ENCODE measurements around the gene SKI.

The SKI gene

DNA sequence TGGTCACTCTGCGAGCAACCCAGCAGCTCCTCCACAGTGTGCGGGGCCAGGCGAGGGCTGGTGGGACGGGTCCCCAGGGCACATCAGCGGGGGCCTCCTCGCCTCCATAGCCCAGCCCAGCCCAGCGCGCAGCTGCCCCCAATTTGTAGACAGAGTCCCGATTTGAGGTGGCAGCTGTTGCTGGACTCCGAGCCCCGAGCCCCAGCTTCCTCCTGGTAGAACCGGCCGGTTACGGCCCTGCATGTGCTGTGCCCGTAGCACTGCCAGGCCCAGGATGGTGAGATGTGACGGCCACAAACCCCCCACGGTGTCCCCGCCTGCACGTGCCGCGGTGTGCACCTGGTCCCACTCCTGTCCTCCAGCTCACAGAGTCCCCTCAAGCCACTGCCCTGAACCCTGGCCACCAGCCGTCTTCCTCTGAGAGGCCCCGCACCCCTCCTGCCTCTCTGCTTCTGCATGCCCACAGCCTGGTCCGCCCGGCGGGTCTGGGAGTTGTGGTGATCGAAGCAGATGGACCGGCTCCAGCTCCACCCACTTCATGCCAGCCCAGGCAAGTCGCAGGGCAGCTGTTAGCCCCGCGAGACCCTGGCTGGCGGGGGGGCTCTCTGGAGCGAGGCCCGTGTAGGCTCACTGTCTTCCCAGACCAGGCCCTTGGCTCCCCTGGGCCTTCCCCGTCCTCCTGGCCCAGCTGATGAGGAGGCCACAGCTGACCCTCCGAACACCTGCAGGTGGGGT is 107.8 kb downstream of the SKI start:
- no peak overlapping the region for H3K4me3 ChIP-seq (ENCODE audit: low read length)
- TF ChIP-seq, protein P1, sequence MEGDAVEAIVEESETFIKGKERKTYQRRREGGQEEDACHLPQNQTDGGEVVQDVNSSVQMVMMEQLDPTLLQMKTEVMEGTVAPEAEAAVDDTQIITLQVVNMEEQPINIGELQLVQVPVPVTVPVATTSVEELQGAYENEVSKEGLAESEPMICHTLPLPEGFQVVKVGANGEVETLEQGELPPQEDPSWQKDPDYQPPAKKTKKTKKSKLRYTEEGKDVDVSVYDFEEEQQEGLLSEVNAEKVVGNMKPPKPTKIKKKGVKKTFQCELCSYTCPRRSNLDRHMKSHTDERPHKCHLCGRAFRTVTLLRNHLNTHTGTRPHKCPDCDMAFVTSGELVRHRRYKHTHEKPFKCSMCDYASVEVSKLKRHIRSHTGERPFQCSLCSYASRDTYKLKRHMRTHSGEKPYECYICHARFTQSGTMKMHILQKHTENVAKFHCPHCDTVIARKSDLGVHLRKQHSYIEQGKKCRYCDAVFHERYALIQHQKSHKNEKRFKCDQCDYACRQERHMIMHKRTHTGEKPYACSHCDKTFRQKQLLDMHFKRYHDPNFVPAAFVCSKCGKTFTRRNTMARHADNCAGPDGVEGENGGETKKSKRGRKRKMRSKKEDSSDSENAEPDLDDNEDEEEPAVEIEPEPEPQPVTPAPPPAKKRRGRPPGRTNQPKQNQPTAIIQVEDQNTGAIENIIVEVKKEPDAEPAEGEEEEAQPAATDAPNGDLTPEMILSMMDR (conservative IDR thresholded peaks at IDR 0.05; ENCODE audit: low read length): no peak
- no peak for DNase-seq (ENCODE audit: low read depth)

DNA sequence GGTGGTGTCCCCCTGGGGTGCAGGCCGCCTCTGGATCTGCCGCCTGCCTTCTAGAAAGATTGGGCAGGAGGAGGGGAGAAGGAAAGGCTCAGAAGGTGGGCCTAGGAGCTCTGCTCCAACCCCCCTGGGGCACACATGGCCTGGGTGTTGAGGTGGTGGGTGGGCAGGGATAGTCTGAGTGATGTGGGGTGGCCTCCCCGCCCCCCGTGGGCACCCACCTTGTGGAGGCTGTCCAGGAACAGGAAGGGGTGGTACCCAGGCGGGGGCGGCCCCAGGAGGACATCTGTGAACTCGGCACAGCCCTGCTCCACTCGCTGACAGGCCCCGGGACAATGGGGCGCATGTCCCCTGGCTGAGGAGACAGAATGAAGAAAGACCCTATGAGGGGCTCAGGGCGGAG is 108.4 kb downstream of the SKI start:
- no peak for DNase-seq (ENCODE audit: low read depth)
- no peak overlapping the region for H3K4me3 ChIP-seq (ENCODE audit: low read length)
- TF ChIP-seq, protein P1 (conservative IDR thresholded peaks at IDR 0.05; ENCODE audit: low read length): no peak

DNA sequence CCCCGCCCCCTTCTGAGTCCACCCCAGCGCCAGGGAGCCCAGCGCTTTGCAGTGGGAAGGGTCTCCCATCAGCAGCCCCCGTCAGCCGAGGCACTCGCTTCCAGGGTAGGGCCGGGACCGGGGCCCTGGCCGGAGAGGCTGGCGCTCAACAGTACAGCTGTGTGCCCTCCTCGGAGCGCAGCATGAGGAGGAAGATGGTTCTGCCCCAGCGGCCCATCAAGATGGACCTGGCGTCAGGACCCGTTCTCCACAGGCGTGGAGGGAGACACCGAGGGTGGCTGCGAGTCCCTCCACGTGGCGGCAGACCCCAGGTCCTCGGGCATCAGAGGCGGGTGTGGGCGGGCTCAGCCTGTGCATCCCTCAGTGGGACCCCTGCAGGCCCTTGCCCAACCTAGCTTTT is 109.0 kb downstream of the SKI start:
- TF ChIP-seq, protein P1 (conservative IDR thresholded peaks at IDR 0.05; ENCODE audit: low read length): no peak
- no peak overlapping the region for H3K4me3 ChIP-seq (ENCODE audit: low read length)
- no peak for DNase-seq (ENCODE audit: low read depth)

DNA sequence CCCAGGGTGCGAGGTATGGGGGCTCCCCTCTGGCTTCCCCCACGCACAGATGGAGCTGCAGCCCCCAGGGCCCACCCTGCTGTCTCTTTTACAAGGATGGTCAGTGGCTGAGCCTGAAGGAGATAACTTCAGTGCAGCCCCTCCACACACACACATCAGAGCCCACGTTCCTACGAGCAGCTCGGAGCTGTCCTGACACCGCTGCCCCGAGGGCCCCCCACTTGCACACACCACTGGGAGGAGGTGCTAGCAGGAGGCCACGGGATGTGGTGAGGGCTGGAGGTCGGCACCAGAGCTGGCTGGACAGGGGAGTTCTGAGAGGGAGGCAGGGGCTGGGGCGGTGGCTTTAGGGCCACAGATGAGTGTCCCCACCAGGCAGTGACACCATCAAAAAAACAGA is 109.4 kb downstream of the SKI start:
- H3K4me3 ChIP-seq (ENCODE audit: low read length): no peak overlapping the region
- TF ChIP-seq, protein P1 (conservative IDR thresholded peaks at IDR 0.05; ENCODE audit: low read length): no peak
- no peak for DNase-seq (ENCODE audit: low read depth)

- H3K4me3 ChIP-seq (ENCODE audit: low read length): no peak overlapping the region
- no peak for DNase-seq (ENCODE audit: low read depth)
- TF ChIP-seq, protein P1 (conservative IDR thresholded peaks at IDR 0.05; ENCODE audit: low read length): no peak
Observed at GRCh38 chr1:2339206-2340085, 111.3 kb downstream of the SKI start.

DNA sequence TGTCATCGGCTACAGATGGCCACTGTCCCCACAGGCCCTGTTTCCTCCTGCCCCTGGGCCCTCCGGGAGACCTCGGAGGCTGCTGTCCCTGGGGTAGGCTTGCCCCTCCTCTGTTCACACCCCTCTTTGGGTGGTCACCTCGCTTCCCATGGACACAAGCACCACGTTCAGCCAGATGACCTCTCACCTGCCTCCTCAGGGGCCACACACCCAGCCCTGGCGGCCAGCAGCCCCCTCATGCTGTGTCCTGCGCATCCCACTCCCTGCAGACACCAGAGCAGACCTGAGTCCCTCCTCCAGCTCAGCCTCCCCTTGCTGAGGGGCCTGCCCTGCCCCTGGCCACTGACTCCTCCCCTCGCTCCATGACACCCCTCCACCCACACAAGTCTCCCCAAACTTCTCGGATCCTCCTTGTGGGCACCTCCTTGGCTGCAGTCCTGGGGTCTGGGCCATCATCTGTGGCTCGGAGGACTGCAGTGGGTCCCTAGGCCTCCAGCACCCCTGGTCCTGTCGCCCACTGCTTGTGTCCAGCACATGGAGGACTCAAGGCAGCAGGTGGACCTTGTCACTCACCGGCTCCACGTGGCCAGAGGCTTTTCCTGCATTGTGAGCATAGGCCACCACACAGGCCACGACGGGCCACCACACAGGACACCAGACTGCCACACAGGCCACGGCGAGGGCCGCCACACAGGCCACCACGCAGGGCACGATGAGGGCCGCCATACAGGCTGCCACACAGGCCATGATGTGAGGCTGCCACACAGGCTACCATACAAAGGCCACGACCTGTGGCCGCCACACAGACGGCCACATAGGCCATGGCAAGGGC is 112.2 kb downstream of the SKI start:
- TF ChIP-seq, protein P1 (conservative IDR thresholded peaks at IDR 0.05; ENCODE audit: low read length): no peak
- H3K4me3 ChIP-seq (ENCODE audit: low read length): no peak overlapping the region
- no peak for DNase-seq (ENCODE audit: low read depth)

All from AG10803 (cell line).